Hepatocyte (in vitro differentiated cells): ENCODE results near the gene FAM120A.

ENCODE experiments used
- CTCF ChIP-seq: fragments of 200-600 bp; sonication (generic); IDR thresholded peaks from 2 replicates; pipeline ENCODE4 v1.5.1; 2016; ENCODE audit warnings: antibody characterized with exemption, mild to moderate bottlenecking; ENCODE audit not compliant: poor library complexity
- EZH2 ChIP-seq: fragments of 200-600 bp; sonication (generic); IDR thresholded peaks from 2 replicates; pipeline ENCODE4 v1.6.1; 2016; ENCODE audit warnings: antibody characterized with exemption, mild to moderate bottlenecking, borderline replicate concordance

GRCh38 chr9:93593144-93593658 is 141.7 kb downstream of the FAM120A start:
- TF ChIP-seq EZH2 (no peak), CTCF (no peak)
